ENCODE data around the gene ATOH8.
"Not testable (repeated sequence)": the region's sequence is repeated elsewhere in the genome, so short reads cannot be mapped to it uniquely, and the experiment has no call there.

The ATOH8 gene

GRCh38 chr2:85823951-85824350 is 70.2 kb downstream of the ATOH8 start:
- no peak overlapping the region for H3K27ac ChIP-seq (ENCODE audit: low read depth, low read length)
- peaks cover 3 to 4% of the 10 kb centered on the region in 2 donors for H3K4me1 ChIP-seq (ENCODE audit: control insufficient read depth in 1 of 2, insufficient read depth in 2 of 2, low read length in 2 of 2)
- H3K27me3 ChIP-seq (ENCODE audit: control insufficient read depth in 1 of 2, insufficient read depth in 2 of 2, low read length in 2 of 2), result peaks cover 0 to 4% of the 10 kb centered on the region in 2 donors
- no peaks in the 10 kb centered on the region for H3K36me3 ChIP-seq (ENCODE audit: control insufficient read depth in 1 of 2, insufficient read depth in 2 of 2, low read length in 2 of 2)
- H3K4me3 ChIP-seq (ENCODE audit: low read depth in 1 of 2, low read length in 2 of 2), result no peak overlapping the region
- H3K9ac ChIP-seq (ENCODE audit: low read depth in 1 of 2, low read length in 2 of 2), result no peak overlapping the region
- no peaks in the 10 kb centered on the region for H3K9me3 ChIP-seq (ENCODE audit: control insufficient read depth in 1 of 2, low read length in 2 of 2)

GRCh38 chr2:85826990-85827878 is 73.4 kb downstream of the ATOH8 start:
- peak overlapping the region; percentile 41 to 50 for H3K4me3 ChIP-seq (ENCODE audit: low read depth in 1 of 2, low read length in 2 of 2)
- H3K9me3 ChIP-seq (ENCODE audit: control insufficient read depth in 1 of 2, low read length in 2 of 2), result no peaks in the 10 kb centered on the region
- peak overlapping the region; percentile 42 to 54 for H3K9ac ChIP-seq (ENCODE audit: low read depth in 1 of 2, low read length in 2 of 2)
- no peaks in the 10 kb centered on the region for H3K36me3 ChIP-seq (ENCODE audit: control insufficient read depth in 1 of 2, insufficient read depth in 2 of 2, low read length in 2 of 2)
- no peak overlapping the region for H3K27ac ChIP-seq (ENCODE audit: low read depth, low read length)
- H3K4me1 ChIP-seq (ENCODE audit: control insufficient read depth in 1 of 2, insufficient read depth in 2 of 2, low read length in 2 of 2), result peaks cover 3 to 4% of the 10 kb centered on the region in 2 donors
- H3K27me3 ChIP-seq (ENCODE audit: control insufficient read depth in 1 of 2, insufficient read depth in 2 of 2, low read length in 2 of 2), result no peaks in the 10 kb centered on the region

GRCh38 chr2:85827879-85828569 is 74.2 kb downstream of the ATOH8 start:
- Histone ChIP-seq H3K27me3 (ENCODE audit: control insufficient read depth in 1 of 2, insufficient read depth in 2 of 2, low read length in 2 of 2) (no peaks in the 10 kb centered on the region), H3K4me3 (ENCODE audit: low read depth in 1 of 2, low read length in 2 of 2) (peak overlapping the region in 1 of 2 donors; percentile 50), H3K36me3 (ENCODE audit: control insufficient read depth in 1 of 2, insufficient read depth in 2 of 2, low read length in 2 of 2) (no peaks in the 10 kb centered on the region), H3K9me3 (ENCODE audit: control insufficient read depth in 1 of 2, low read length in 2 of 2) (no peaks in the 10 kb centered on the region), H3K27ac (ENCODE audit: low read depth, low read length) (no peak overlapping the region), H3K4me1 (ENCODE audit: control insufficient read depth in 1 of 2, insufficient read depth in 2 of 2, low read length in 2 of 2) (peaks cover 3 to 4% of the 10 kb centered on the region in 2 donors), H3K9ac (ENCODE audit: low read depth in 1 of 2, low read length in 2 of 2) (peak overlapping the region in 1 of 2 donors; percentile 42)

- Histone ChIP-seq H3K9ac (ENCODE audit: low read depth in 1 of 2, low read length in 2 of 2) (no peak overlapping the region), H3K9me3 (ENCODE audit: control insufficient read depth in 1 of 2, low read length in 2 of 2) (no peaks in the 10 kb centered on the region), H3K27me3 (ENCODE audit: control insufficient read depth in 1 of 2, insufficient read depth in 2 of 2, low read length in 2 of 2) (no peaks in the 10 kb centered on the region), H3K27ac (ENCODE audit: low read depth, low read length) (no peak overlapping the region), H3K36me3 (ENCODE audit: control insufficient read depth in 1 of 2, insufficient read depth in 2 of 2, low read length in 2 of 2) (no peaks in the 10 kb centered on the region), H3K4me3 (ENCODE audit: low read depth in 1 of 2, low read length in 2 of 2) (no peak overlapping the region), H3K4me1 (ENCODE audit: control insufficient read depth in 1 of 2, insufficient read depth in 2 of 2, low read length in 2 of 2) (peaks cover 3 to 4% of the 10 kb centered on the region in 2 donors)
These were observed 74.9 kb downstream of the ATOH8 start for GRCh38 chr2:85828725-85829124.

GRCh38 chr2:85829394-85829793 is 75.6 kb downstream of the ATOH8 start:
- H3K36me3 ChIP-seq (ENCODE audit: control insufficient read depth in 1 of 2, insufficient read depth in 2 of 2, low read length in 2 of 2); H3K9me3 ChIP-seq (ENCODE audit: control insufficient read depth in 1 of 2, low read length in 2 of 2); H3K4me3 ChIP-seq (ENCODE audit: low read depth in 1 of 2, low read length in 2 of 2); H3K9ac ChIP-seq (ENCODE audit: low read depth in 1 of 2, low read length in 2 of 2); H3K4me1 ChIP-seq (ENCODE audit: control insufficient read depth in 1 of 2, insufficient read depth in 2 of 2, low read length in 2 of 2); H3K27me3 ChIP-seq (ENCODE audit: control insufficient read depth in 1 of 2, insufficient read depth in 2 of 2, low read length in 2 of 2); H3K27ac ChIP-seq (ENCODE audit: low read depth, low read length): not testable (repeated sequence)

GRCh38 chr2:85830645-85831044 is 76.9 kb downstream of the ATOH8 start:
- H3K9ac ChIP-seq (ENCODE audit: low read depth in 1 of 2, low read length in 2 of 2), result no peak overlapping the region

DNA sequence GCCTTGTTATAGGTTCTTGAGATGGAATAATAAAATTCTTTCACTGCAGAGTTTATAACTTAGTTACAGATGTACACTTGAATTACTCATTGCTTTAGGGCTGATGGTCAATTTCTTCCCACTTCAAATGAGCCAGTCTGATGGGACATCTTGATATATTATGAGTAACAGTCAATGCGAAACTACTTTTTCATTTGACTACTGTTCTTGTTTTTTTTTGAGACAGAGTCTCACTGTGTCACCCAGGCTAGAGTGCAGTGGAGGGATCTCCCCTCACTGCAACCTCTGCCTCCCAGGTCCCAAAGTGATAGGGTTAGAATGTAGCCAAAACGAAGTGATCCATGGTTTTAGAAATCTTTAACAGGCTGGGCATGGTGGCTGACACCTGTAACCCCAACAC is 77.9 kb downstream of the ATOH8 start:
- no peak overlapping the region for H3K9ac ChIP-seq (ENCODE audit: low read depth in 1 of 2, low read length in 2 of 2)
- peaks cover 3 to 4% of the 10 kb centered on the region in 2 donors for H3K4me1 ChIP-seq (ENCODE audit: control insufficient read depth in 1 of 2, insufficient read depth in 2 of 2, low read length in 2 of 2)
- no peak overlapping the region for H3K4me3 ChIP-seq (ENCODE audit: low read depth in 1 of 2, low read length in 2 of 2)
- H3K9me3 ChIP-seq (ENCODE audit: control insufficient read depth in 1 of 2, low read length in 2 of 2), result no peaks in the 10 kb centered on the region
- H3K27ac ChIP-seq (ENCODE audit: low read depth, low read length), result no peak overlapping the region
- H3K27me3 ChIP-seq (ENCODE audit: control insufficient read depth in 1 of 2, insufficient read depth in 2 of 2, low read length in 2 of 2), result no peaks in the 10 kb centered on the region
- no peaks in the 10 kb centered on the region for H3K36me3 ChIP-seq (ENCODE audit: control insufficient read depth in 1 of 2, insufficient read depth in 2 of 2, low read length in 2 of 2)

More at GRCh38 chr2:85830645-85831044, 76.9 kb downstream of the ATOH8 start:
- Histone ChIP-seq H3K4me3 (ENCODE audit: low read depth in 1 of 2, low read length in 2 of 2) (no peak overlapping the region), H3K4me1 (ENCODE audit: control insufficient read depth in 1 of 2, insufficient read depth in 2 of 2, low read length in 2 of 2) (peaks cover 3 to 4% of the 10 kb centered on the region in 2 donors), H3K27me3 (ENCODE audit: control insufficient read depth in 1 of 2, insufficient read depth in 2 of 2, low read length in 2 of 2) (no peaks in the 10 kb centered on the region), H3K36me3 (ENCODE audit: control insufficient read depth in 1 of 2, insufficient read depth in 2 of 2, low read length in 2 of 2) (no peaks in the 10 kb centered on the region), H3K9me3 (ENCODE audit: control insufficient read depth in 1 of 2, low read length in 2 of 2) (no peaks in the 10 kb centered on the region), H3K27ac (ENCODE audit: low read depth, low read length) (no peak overlapping the region)

- H3K4me1 ChIP-seq (ENCODE audit: control insufficient read depth in 1 of 2, insufficient read depth in 2 of 2, low read length in 2 of 2), result no peaks in the 10 kb centered on the region
- peaks cover 0 to 2% of the 10 kb centered on the region in 2 donors for H3K36me3 ChIP-seq (ENCODE audit: control insufficient read depth in 1 of 2, insufficient read depth in 2 of 2, low read length in 2 of 2)
- no peak overlapping the region for H3K4me3 ChIP-seq (ENCODE audit: low read depth in 1 of 2, low read length in 2 of 2)
- H3K27me3 ChIP-seq (ENCODE audit: control insufficient read depth in 1 of 2, insufficient read depth in 2 of 2, low read length in 2 of 2), result no peaks in the 10 kb centered on the region
- H3K9me3 ChIP-seq (ENCODE audit: control insufficient read depth in 1 of 2, low read length in 2 of 2), result no peaks in the 10 kb centered on the region
- H3K27ac ChIP-seq (ENCODE audit: low read depth, low read length), result no peak overlapping the region
- no peak overlapping the region for H3K9ac ChIP-seq (ENCODE audit: low read depth in 1 of 2, low read length in 2 of 2)
These were observed 80.7 kb downstream of the ATOH8 start for GRCh38 chr2:85834466-85834865.

Data from duodenal mucosa (tissue), 2 donors.